Fibroblast of villous mesenchyme (primary cell): Measurements from ENCODE around the gene BTBD19. TPM values are rescaled to one million over a fixed set of nuclear protein-coding genes. Genes with fewer than 3 reads are reported as not detected.
"Not testable (repeated sequence)": the region's sequence is repeated elsewhere in the genome, so short reads cannot be mapped to it uniquely, and the experiment has no call there.

Source experiments
- DNase-seq: peaks from one replicate; pipeline ENCODE4 v3.0.0-alpha.2; 2010; ENCODE audit warnings: low read depth
- H3K4me3 ChIP-seq: 2 replicates; pipeline ENCODE4 v1.5.1; 2011; ENCODE audit warnings: low read depth, mild to moderate bottlenecking, low read length
- CTCF ChIP-seq: IDR thresholded peaks from 2 replicates; pipeline ENCODE4 v1.5.1; 2012; ENCODE audit warnings: low read depth, mild to moderate bottlenecking, low read length; ENCODE audit not compliant: insufficient read depth
- total RNA-seq: library from RNA; depleted of rRNA; stranded (reverse); fragments of >200 nt; gene quantifications from 2 replicates; pipeline ENCODE4 v1.2.3, GENCODE V29; 2012

BTBD19 gene
- total RNA-seq, 1 donor: 13.0 TPM

GRCh38 chr1:44812822-44813543 is 4.7 kb downstream of the BTBD19 start:
- no peak for TF ChIP-seq CTCF
- no peak overlapping the region for H3K4me3 ChIP-seq
- no peak for DNase-seq

- DNase-seq: not testable (repeated sequence)
Measured at GRCh38 chr1:44815926-44816325, 7.6 kb downstream of the BTBD19 start.

GRCh38 chr1:44817307-44817706 is 9.0 kb downstream of the BTBD19 start:
- no peak for DNase-seq
- no peak for TF ChIP-seq CTCF
- H3K4me3 ChIP-seq: no peak overlapping the region

More at GRCh38 chr1:44815926-44816325, 7.6 kb downstream of the BTBD19 start:
- H3K4me3 ChIP-seq: not testable (repeated sequence)

GRCh38 chr1:44817771-44818495 is 9.6 kb downstream of the BTBD19 start:
- no peak for TF ChIP-seq CTCF
- no peak overlapping the region for H3K4me3 ChIP-seq
- DNase-seq: no peak

GRCh38 chr1:44819196-44819607 is 10.9 kb downstream of the BTBD19 start:
- TF ChIP-seq CTCF: no peak
- peak overlapping the region; percentile 51 for H3K4me3 ChIP-seq
- peak; percentile 84 for DNase-seq

GRCh38 chr1:44819608-44820327 is 11.4 kb downstream of the BTBD19 start:
- DNase-seq: peak; percentile 96
- peak overlapping the region; percentile 65 for H3K4me3 ChIP-seq
- TF ChIP-seq CTCF: peak; percentile 6
